AG04449 (cell line): ENCODE data around the gene CASQ1.

Source experiments
- CTCF ChIA-PET: fragments of 350-600 bp; formaldehyde crosslinking; extraction: SDS; loops from one replicate; lab custom pipeline; 2021; ENCODE audit warnings: antibody characterized with exemption; lab: Yijun Ruan, JAX
- POLR2A ChIA-PET: fragments of 400-600, 350-600 bp; formaldehyde crosslinking; extraction: SDS; loops from one replicate; lab custom pipeline; 2020; ENCODE audit warnings: antibody characterized with exemption, inconsistent platforms; lab: Yijun Ruan, JAX
- DNase-seq: peaks from one replicate; pipeline ENCODE4 v3.0.0-alpha.2; 2010; ENCODE audit warnings: low read depth, low spot score
- H3K4me3 ChIP-seq: 2 replicates; pipeline ENCODE4 v1.5.1; 2011; ENCODE audit warnings: low read depth, mild to moderate bottlenecking, control low read depth, low read length
- CTCF ChIP-seq: IDR thresholded peaks from one replicate; pipeline ENCODE4 v1.5.1; 2011; ENCODE audit warnings: mild to moderate bottlenecking, moderate library complexity, low read length, control low read depth, inconsistent platforms; ENCODE audit not compliant: insufficient read depth; ENCODE audit errors: missing control alignments

Gene CASQ1

GRCh38 chr1:160209321-160210046, 19.1 kb downstream of the CASQ1 start:
- H3K4me3 ChIP-seq = no peak overlapping the region
- ChIA-PET CTCF (interaction anchor here (1.2 to 11.7 kb wide), 6 partner anchors 11 to 124 kb away, joined by 3 to 214 read pairs (median 34); partner anchors contain the start of gene CASQ1), POLR2A (interaction anchor here (0.6 to 7.3 kb wide), 4 partner anchors 10 to 150 kb away, joined by 3 to 34 read pairs (median 4); no protein-coding TSS in a partner anchor)
- DNase-seq = no peak
- no peak for TF ChIP-seq CTCF

- no peak for DNase-seq
- TF ChIP-seq CTCF = no peak
- POLR2A ChIA-PET = interaction anchor here (7.3 kb wide), 1 partner anchor 9 kb away, joined by 34 read pairs; no protein-coding TSS in a partner anchor
- H3K4me3 ChIP-seq = no peak overlapping the region
- CTCF ChIA-PET = interaction anchor here (0.9 to 11.7 kb wide), 7 partner anchors 9 to 125 kb away, joined by 3 to 214 read pairs (median 5); partner anchors contain the start of gene CASQ1
These were observed 20.2 kb downstream of the CASQ1 start for GRCh38 chr1:160210561-160210960.

GRCh38 chr1:160211046-160211790, 20.8 kb downstream of the CASQ1 start:
- ChIA-PET CTCF (interaction anchor here (0.7 to 11.7 kb wide), 10 partner anchors 9 to 126 kb away, joined by 3 to 214 read pairs (median 4); partner anchors contain the start of gene CASQ1), POLR2A (interaction anchor here (0.6 to 7.3 kb wide), 2 partner anchors 8 to 49 kb away, joined by 4 to 34 read pairs; no protein-coding TSS in a partner anchor)
- H3K4me3 ChIP-seq = no peak overlapping the region
- DNase-seq = no peak
- TF ChIP-seq CTCF = no peak

GRCh38 chr1:160214481-160215140, 24.2 kb downstream of the CASQ1 start:
- no peak for TF ChIP-seq CTCF
- DNase-seq = no peak
- H3K4me3 ChIP-seq = no peak overlapping the region
- ChIA-PET CTCF (interaction anchor here (2.4 to 2.6 kb wide), 2 partner anchors 22 to 113 kb away, joined by 17 to 21 read pairs; no protein-coding TSS in a partner anchor), POLR2A (no interaction called here)

GRCh38 chr1:160216301-160216700, 25.9 kb downstream of the CASQ1 start:
- DNase-seq = no peak
- CTCF ChIA-PET = interaction anchor here (0.8 to 2.6 kb wide), 8 partner anchors 13 to 117 kb away, joined by 3 to 21 read pairs (median 4); no protein-coding TSS in a partner anchor

More at GRCh38 chr1:160216301-160216700, 25.9 kb downstream of the CASQ1 start:
- POLR2A ChIA-PET = no interaction called here
- H3K4me3 ChIP-seq = no peak overlapping the region
- no peak for TF ChIP-seq CTCF
